AG04450 (cell line): ENCODE results near the gene SYTL1. TPM values are rescaled to one million over a fixed set of nuclear protein-coding genes. Genes with fewer than 3 reads are reported as not detected.

ENCODE experiments used
- CTCF ChIA-PET: fragments of 300-600, 350-600 bp; formaldehyde crosslinking; extraction: SDS; loops from one replicate; lab custom pipeline; 2022; ENCODE audit warnings: antibody characterized with exemption, inconsistent platforms; lab: Charles Lee
- POLR2A ChIA-PET: fragments of 350-600 bp; formaldehyde crosslinking; extraction: SDS; loops from one replicate; lab custom pipeline; 2021; ENCODE audit warnings: antibody characterized with exemption, inconsistent platforms; lab: Yijun Ruan, JAX
- DNase-seq: peaks from one replicate; pipeline ENCODE4 v3.0.0-alpha.2; 2011; ENCODE audit warnings: low read depth, low spot score
- H3K27ac ChIP-seq: one replicate; pipeline ENCODE4 v1.5.1; 2012; ENCODE audit warnings: low read depth, low read length, control low read depth
- H3K27me3 ChIP-seq: one replicate; pipeline ENCODE4 v1.6.0; 2012; ENCODE audit warnings: low read length; ENCODE audit not compliant: control insufficient read depth, insufficient read depth
- H3K4me3 ChIP-seq: 2 replicates; pipeline ENCODE4 v1.5.1; 2011; ENCODE audit warnings: mild to moderate bottlenecking, low read depth, low read length, control low read depth
- H3K9me3 ChIP-seq: 2 replicates; pipeline ENCODE4 v1.5.1; 2012; ENCODE audit warnings: low read length; ENCODE audit not compliant: control insufficient read depth, insufficient read depth
- polyA plus RNA-seq: library from polyadenylated mRNA; depleted of rRNA; stranded (reverse); fragments of >200 nt; gene quantifications from 2 replicates; pipeline ENCODE4 v1.2.3, GENCODE V29; 2011
- TF ChIP-seq, protein P1 (sequence below): IDR thresholded peaks from 2 replicates; pipeline ENCODE4 v1.5.1; 2011; ENCODE audit warnings: low read depth, low read length, control low read depth, inconsistent platforms

Gene SYTL1
- polyA plus RNA-seq, 1 experiment, result 0.35 TPM

DNA sequence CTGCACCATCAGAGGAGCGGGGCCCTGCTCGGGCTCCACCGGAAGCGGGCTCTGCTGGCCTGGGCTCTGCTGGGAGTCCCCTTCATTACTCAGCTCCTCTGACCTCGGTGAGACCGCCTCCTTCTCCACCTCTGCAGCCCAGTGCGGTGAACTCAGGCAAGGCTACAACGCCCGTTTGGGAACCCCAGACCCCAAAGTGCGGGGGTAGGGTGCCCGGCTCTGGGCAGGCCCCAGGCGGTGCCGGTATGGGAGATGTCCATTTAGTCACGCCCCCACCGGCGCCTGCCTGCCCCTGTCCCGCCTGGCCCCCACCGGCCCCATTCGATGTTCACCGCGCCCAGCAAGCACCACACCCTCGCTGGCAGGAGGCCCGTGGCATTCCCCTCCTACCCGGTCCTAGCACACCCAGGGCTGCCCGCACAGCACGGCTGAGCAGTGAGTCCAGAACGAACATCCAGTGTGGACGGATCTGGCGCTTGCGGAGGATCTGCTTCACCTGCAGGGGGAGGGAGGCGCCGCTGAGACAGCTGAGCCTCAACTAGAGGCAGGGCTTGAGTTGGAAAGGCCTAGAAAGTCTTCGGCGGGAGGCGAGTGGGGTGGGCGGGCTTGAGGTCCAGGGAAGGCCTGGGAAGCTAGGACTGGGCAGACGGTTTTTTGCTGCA, 14.9 kb downstream of the SYTL1 start:
- Histone ChIP-seq H3K9me3 (no peaks in the 10 kb centered on the region; the same call in 1 of the 2 replicates), H3K27ac (no peak overlapping the region), H3K4me3 (no peak overlapping the region), H3K27me3 (no peaks in the 10 kb centered on the region)
- no peak for DNase-seq
- TF ChIP-seq, protein P1, sequence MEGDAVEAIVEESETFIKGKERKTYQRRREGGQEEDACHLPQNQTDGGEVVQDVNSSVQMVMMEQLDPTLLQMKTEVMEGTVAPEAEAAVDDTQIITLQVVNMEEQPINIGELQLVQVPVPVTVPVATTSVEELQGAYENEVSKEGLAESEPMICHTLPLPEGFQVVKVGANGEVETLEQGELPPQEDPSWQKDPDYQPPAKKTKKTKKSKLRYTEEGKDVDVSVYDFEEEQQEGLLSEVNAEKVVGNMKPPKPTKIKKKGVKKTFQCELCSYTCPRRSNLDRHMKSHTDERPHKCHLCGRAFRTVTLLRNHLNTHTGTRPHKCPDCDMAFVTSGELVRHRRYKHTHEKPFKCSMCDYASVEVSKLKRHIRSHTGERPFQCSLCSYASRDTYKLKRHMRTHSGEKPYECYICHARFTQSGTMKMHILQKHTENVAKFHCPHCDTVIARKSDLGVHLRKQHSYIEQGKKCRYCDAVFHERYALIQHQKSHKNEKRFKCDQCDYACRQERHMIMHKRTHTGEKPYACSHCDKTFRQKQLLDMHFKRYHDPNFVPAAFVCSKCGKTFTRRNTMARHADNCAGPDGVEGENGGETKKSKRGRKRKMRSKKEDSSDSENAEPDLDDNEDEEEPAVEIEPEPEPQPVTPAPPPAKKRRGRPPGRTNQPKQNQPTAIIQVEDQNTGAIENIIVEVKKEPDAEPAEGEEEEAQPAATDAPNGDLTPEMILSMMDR, result no peak
- CTCF ChIA-PET, result interaction anchor here (0.6 to 2.3 kb wide), 27 partner anchors 9 to 257 kb away, joined by 3 to 25 read pairs (median 5); partner anchors contain the start of genes FCN3, MAP3K6 and SYTL1
- POLR2A ChIA-PET, result no interaction called here

DNA sequence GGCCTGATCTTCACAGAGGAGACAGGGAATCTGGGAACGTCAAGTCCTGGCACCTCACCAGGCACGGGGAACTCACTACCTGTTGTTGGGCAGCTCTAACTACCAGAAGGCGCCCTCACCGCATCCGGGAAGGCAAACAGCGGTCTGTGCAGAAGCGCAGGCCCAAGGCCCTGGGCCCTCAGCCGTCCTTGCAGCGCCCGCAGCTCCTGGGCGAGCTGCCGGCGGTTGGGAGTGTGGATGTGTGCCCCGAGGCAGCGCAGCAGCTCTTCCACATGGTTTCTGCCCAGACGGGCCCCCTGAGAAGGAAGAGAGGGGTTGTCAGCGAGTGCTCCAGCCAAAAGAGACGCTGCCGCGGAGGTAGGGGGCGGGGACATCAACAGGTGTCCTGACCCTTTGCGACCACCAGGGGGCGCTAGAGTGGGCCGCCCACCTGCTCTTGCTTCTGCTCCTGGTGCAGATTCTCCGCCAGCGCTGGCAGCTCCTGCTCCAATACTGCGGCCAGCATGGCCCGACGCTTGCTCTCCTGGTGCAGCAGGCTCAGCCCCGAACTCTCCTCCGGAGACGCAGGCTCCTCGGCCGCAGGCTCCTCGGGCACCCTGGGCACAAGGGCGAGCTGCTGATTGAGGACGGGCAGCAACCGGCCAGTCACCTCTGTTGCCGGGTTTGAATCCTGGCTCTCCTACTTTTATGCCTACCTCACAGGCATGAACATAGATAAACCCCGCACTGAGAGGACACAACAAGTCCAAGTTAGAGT, 15.6 kb downstream of the SYTL1 start:
- H3K27me3 ChIP-seq, result no peaks in the 10 kb centered on the region
- TF ChIP-seq, protein P1, result peak; percentile 86
- POLR2A ChIA-PET, result interaction anchor here (1.1 to 1.2 kb wide), 2 partner anchors 8 to 55 kb away, joined by 3 to 4 read pairs; no protein-coding TSS in a partner anchor
- no peak overlapping the region for H3K4me3 ChIP-seq
- CTCF ChIA-PET, result interaction anchor here (0.6 to 2.3 kb wide), 25 partner anchors 9 to 258 kb away, joined by 3 to 25 read pairs (median 6); partner anchors contain the start of genes FCN3, MAP3K6 and SYTL1
- no peak for DNase-seq
- H3K9me3 ChIP-seq, result no peaks in the 10 kb centered on the region; the same call in 1 of the 2 replicates
- no peak overlapping the region for H3K27ac ChIP-seq

DNA sequence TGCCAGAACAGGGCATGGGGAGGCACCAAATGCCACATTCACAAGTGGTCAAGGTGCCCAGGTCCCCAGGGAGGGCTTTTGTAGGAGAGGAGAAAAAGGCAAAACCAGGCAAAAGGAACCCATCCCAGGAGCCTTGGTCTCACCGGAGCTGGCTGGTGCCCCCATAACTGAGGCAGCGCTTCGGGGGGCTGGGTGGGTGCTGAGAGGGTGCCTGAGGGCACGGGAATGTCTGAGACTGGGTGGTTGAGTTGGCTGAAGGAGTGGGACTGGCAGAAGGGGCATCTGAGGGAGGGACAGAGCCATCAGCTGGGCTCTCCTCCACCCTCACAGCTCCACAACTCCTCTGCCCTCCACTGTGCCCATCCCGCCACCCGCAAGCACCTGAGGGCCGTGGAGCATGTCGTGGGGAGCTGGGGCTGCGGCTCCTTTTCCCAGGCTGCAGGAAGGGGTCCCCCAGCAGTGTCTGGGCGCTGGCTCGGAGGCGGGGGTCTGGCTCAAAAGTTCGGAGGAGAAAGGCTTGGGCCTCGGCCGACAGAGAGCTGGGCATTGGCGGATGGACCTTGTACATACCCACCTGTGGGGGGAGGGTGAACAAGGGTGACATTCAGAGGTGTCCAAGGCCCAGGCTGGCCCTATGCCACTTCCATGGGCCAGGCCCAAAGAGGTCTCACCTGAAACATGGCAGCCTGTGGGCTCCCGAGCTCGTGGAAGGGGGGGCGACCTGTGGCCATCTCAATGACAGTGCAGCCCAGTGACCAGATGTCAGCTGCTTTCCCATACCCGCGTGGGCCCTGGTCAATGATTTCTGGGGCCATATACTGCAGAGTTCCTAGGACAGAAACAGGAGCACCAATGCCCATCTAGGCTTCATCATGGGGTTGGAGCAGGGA, 16.5 kb downstream of the SYTL1 start:
- TF ChIP-seq, protein P1, result no peak
- POLR2A ChIA-PET, result interaction anchor here (1.1 to 1.2 kb wide), 2 partner anchors 9 to 56 kb away, joined by 3 to 4 read pairs; no protein-coding TSS in a partner anchor
- no peak overlapping the region for H3K27ac ChIP-seq
- DNase-seq, result no peak
- H3K9me3 ChIP-seq, result no peaks in the 10 kb centered on the region; the same call in 1 of the 2 replicates
- no peaks in the 10 kb centered on the region for H3K27me3 ChIP-seq
- no peak overlapping the region for H3K4me3 ChIP-seq
- CTCF ChIA-PET, result interaction anchor here (0.5 to 2.3 kb wide), 13 partner anchors 8 to 61 kb away, joined by 3 to 25 read pairs (median 8); partner anchors contain the start of genes FCN3, MAP3K6 and SYTL1

DNA sequence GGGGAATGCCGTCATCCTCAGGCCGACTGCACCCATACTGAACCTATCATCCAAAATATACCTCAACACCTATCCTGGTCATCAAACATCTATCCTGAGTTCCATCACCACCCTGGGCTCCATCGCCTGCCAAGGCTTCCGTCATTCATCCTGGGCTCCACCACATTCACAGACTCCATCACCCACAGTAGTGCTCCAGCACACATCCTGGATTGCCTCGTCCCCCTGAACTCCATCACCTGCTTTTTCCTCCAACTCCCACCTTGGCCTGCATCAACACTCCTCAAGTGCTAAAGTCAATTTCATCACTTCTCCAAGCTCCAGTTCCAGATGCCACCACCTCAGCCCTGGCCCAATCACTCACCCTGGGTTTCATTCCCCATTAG, 17.1 kb downstream of the SYTL1 start:
- TF ChIP-seq, protein P1, result no peak
- CTCF ChIA-PET, result interaction anchor here (0.5 to 2.3 kb wide), 2 partner anchors 16 to 36 kb away, joined by 3 to 13 read pairs; partner anchors contain the start of gene FCN3
- POLR2A ChIA-PET, result no interaction called here
- no peak for DNase-seq
- Histone ChIP-seq H3K27me3 (no peaks in the 10 kb centered on the region), H3K4me3 (no peak overlapping the region), H3K9me3 (no peaks in the 10 kb centered on the region; the same call in 1 of the 2 replicates), H3K27ac (no peak overlapping the region)
